GM12873 (cell line): ENCODE data around the gene AMIGO3.

ENCODE experiments used
- CTCF ChIP-seq: IDR thresholded peaks from 2 replicates; pipeline ENCODE4 v1.5.1; 2012; ENCODE audit warnings: low read depth, mild to moderate bottlenecking, moderate library complexity, low read length, control low read depth; ENCODE audit not compliant: insufficient read depth; ENCODE audit errors: missing control alignments

Gene AMIGO3

GRCh38 chr3:49675912-49676311 lies 43.6 kb downstream of the AMIGO3 start:
- no peak for TF ChIP-seq CTCF

GRCh38 chr3:49674497-49674983 lies 44.9 kb downstream of the AMIGO3 start:
- TF ChIP-seq CTCF: peak; percentile 2

- TF ChIP-seq CTCF: no peak
These were observed 45.6 kb downstream of the AMIGO3 start, which contains the start of gene APEH for GRCh38 chr3:49673715-49674496. TSS of gene APEH (plus strand) at chr3:49674351. CDS start at chr3:49674402, 51 bp downstream.

- TF ChIP-seq CTCF: no peak
These were observed 46.3 kb downstream of the AMIGO3 start for GRCh38 chr3:49673121-49673714.

GRCh38 chr3:49671291-49672288 lies 47.9 kb downstream of the AMIGO3 start:
- TF ChIP-seq CTCF: peak; percentile 94

GRCh38 chr3:49670940-49671290 lies 48.6 kb downstream of the AMIGO3 start:
- TF ChIP-seq CTCF: no peak
